Endothelial cell of umbilical vein (primary cell): ENCODE results near the gene PSMC4. TPM values are rescaled to one million over a fixed set of nuclear protein-coding genes. Genes with fewer than 3 reads are reported as not detected.

Experiments used
- BruUV-seq: library from RNA; stranded (reverse); fragments of 400-500 nt; replicated peaks from 2 replicates; lab custom pipeline; 2021; lab: Mats Ljungman, UMichigan
- CTCF ChIA-PET: fragments of 300-600, 350-600 bp; sonication (Branson Sonifier 250); formaldehyde crosslinking; loops from one replicate; lab custom pipeline; 2021; ENCODE audit warnings: antibody characterized with exemption, inconsistent platforms; lab: Charles Lee
- POLR2A ChIA-PET: fragments of 300-600, 350-600 bp; sonication (Branson Sonifier 250); formaldehyde crosslinking; loops from one replicate; lab custom pipeline; 2021; ENCODE audit warnings: antibody characterized with exemption, inconsistent platforms; lab: Charles Lee
- DNase-seq: peaks from one replicate; pipeline ENCODE4 v3.0.0-alpha.2; 2011; ENCODE audit warnings: low read depth, low spot score
- FAIRE-seq: peaks from 2 replicates; lab custom pipeline; 2011; peaks lifted over from hg19 to GRCh38; lab: Jason Lieb, UNC
- H2AFZ ChIP-seq: 2 replicates; pipeline ENCODE4 v1.6.0; 2012; ENCODE audit warnings: low read depth, low read length, control low read depth, inconsistent platforms
- H3K27ac ChIP-seq: 2 replicates; pipeline ENCODE4 v1.5.1; 2011; ENCODE audit warnings: low read depth, mild to moderate bottlenecking, control low read depth, low read length, moderate library complexity; ENCODE audit not compliant: insufficient read depth
- H3K27me3 ChIP-seq, 2 experiments: 2 replicates each; pipeline versions ENCODE4 v1.6.0 to v1.6.1; 2011; ENCODE audit warnings: low read length in 2 of 2, mixed read lengths in 1 of 2; ENCODE audit not compliant: control insufficient read depth in 2 of 2, insufficient read depth in 2 of 2
- H3K36me3 ChIP-seq, 2 experiments: 2 replicates in 1 of 2; 3 replicates in 1 of 2; pipeline ENCODE4 v1.5.1; 2011; ENCODE audit warnings: low read length in 2 of 2, mild to moderate bottlenecking in 1 of 2, moderate library complexity in 1 of 2; ENCODE audit not compliant: control insufficient read depth in 2 of 2, insufficient read depth in 2 of 2; ENCODE audit errors: extremely low read depth in 1 of 2
- H3K4me1 ChIP-seq: 3 replicates; pipeline ENCODE4 v1.5.1; 2011; ENCODE audit warnings: mild to moderate bottlenecking, low read length; ENCODE audit not compliant: control insufficient read depth, insufficient read depth; ENCODE audit errors: extremely low read depth
- H3K4me2 ChIP-seq: 2 replicates; pipeline ENCODE4 v1.6.1; 2011; ENCODE audit warnings: low read length, control low read depth, mixed read lengths; ENCODE audit not compliant: insufficient read depth
- H3K4me3 ChIP-seq, 3 experiments: fragments of 200-600 bp in 1 of 3; sonication (generic), shearing (Covaris generic) in 1 of 3; replicated peaks in 1 of 3; 2 replicates each; pipeline ENCODE4 v1.5.1; 2011 to 2016; ENCODE audit warnings: control low read depth in 3 of 3, low read length in 3 of 3, mild to moderate bottlenecking in 2 of 3, inconsistent platforms in 1 of 3, low read depth in 1 of 3, moderate library complexity in 1 of 3; ENCODE audit not compliant: insufficient read depth in 1 of 3
- H3K79me2 ChIP-seq: 2 replicates; pipeline ENCODE4 v1.6.0; 2012; ENCODE audit warnings: low read length, inconsistent platforms; ENCODE audit not compliant: control insufficient read depth, insufficient read depth
- H3K9ac ChIP-seq: replicated peaks from 2 replicates; pipeline ENCODE3; 2011; ENCODE audit warnings: low read length, control low read depth; ENCODE audit not compliant: insufficient read depth; ENCODE audit errors: extremely low read depth
- H3K9me1 ChIP-seq: replicated peaks from 3 replicates; pipeline ENCODE4 v1.6.0; 2011; ENCODE audit warnings: mild to moderate bottlenecking, low read length; ENCODE audit not compliant: control insufficient read depth, insufficient read depth; ENCODE audit errors: extremely low read depth
- H3K9me3 ChIP-seq: replicated peaks from 2 replicates; pipeline ENCODE4 v1.5.1; 2012; ENCODE audit warnings: low read length, inconsistent platforms; ENCODE audit not compliant: control insufficient read depth, insufficient read depth
- H4K20me1 ChIP-seq: replicated peaks from 2 replicates; pipeline ENCODE3; 2011; ENCODE audit warnings: mild to moderate bottlenecking, low read length; ENCODE audit not compliant: control insufficient read depth, insufficient read depth; ENCODE audit errors: extremely low read depth
- EZH2 ChIP-seq: IDR thresholded peaks from 2 replicates; pipeline ENCODE4 v1.6.1; 2012; ENCODE audit warnings: borderline replicate concordance, low read depth, mild to moderate bottlenecking, moderate library complexity, low read length, inconsistent platforms; ENCODE audit not compliant: severe bottlenecking
- FOS ChIP-seq: IDR thresholded peaks from 2 replicates; pipeline ENCODE4 v1.6.1; 2011; ENCODE audit warnings: mild to moderate bottlenecking, low read length, moderate library complexity, borderline replicate concordance; ENCODE audit not compliant: insufficient read depth
- GATA2 ChIP-seq: IDR thresholded peaks from 2 replicates; pipeline ENCODE4 v1.7.0; 2011; ENCODE audit warnings: low read depth, mild to moderate bottlenecking, moderate library complexity, mixed read lengths, low read length; ENCODE audit not compliant: insufficient read length, insufficient read depth
- JUN ChIP-seq: IDR thresholded peaks from 2 replicates; pipeline ENCODE4 v1.6.1; 2011; ENCODE audit warnings: borderline replicate concordance, low read depth; ENCODE audit not compliant: insufficient read length, insufficient read depth
- MYC ChIP-seq: IDR thresholded peaks from one replicate; pipeline ENCODE4 v1.6.1; 2011; ENCODE audit warnings: mild to moderate bottlenecking, low read depth, low read length
- POLR2A ChIP-seq: IDR thresholded peaks from 2 replicates; pipeline ENCODE4 v1.6.1; 2012; ENCODE audit warnings: low read depth, mild to moderate bottlenecking, control low read depth, low read length
- POLR2AphosphoS5 ChIP-seq: IDR thresholded peaks from 2 replicates; pipeline ENCODE4 v1.6.1; 2012; ENCODE audit warnings: low read depth, mild to moderate bottlenecking, control low read depth, low read length, moderate library complexity; ENCODE audit not compliant: insufficient read depth
- dilution Hi-C: fragments of 300-500 bp; cut with MboI; formaldehyde crosslinking; loops from one replicate; pipeline ENCODE4 v1.15.0; 2019; ENCODE audit warnings: low sequenced_read_pairs; ENCODE audit not compliant: extremely low pct_ligation_motif_present
- intact Hi-C: fragments of 100-400 bp; cut with micrococcal nuclease; formaldehyde crosslinking; loops from one replicate; pipeline ENCODE4 v1.10.0; 2022
- polyA plus RNA-seq, 4 experiments: library from polyadenylated mRNA; depleted of rRNA in 3 of 4; stranded (reverse) in 3 of 4; unstranded in 1 of 4; fragments of >200 nt; gene quantifications; 2 replicates each; pipeline versions ENCODE4 v1.2.1 to v1.2.3, GENCODE V29; 2011 to 2012; ENCODE audit warnings: missing spikeins in 1 of 4
- total RNA-seq: library from RNA; stranded (reverse); gene quantifications from 2 replicates; pipeline ENCODE4 v1.2.3, GENCODE V29; 2021
- TF ChIP-seq, protein P1 (sequence below): IDR thresholded peaks from 2 replicates; pipeline ENCODE4 v1.6.1; 2011; ENCODE audit not compliant: insufficient read depth, insufficient read length
- TF ChIP-seq, protein P2 (sequence below), 2 donors: IDR thresholded peaks; 1 replicate in 1 of 2; 2 replicates in 1 of 2; pipeline ENCODE4 v1.5.1; 2011; ENCODE audit warnings: low read length in 2 of 2, mild to moderate bottlenecking in 2 of 2, moderate library complexity in 2 of 2, control low read depth in 1 of 2, inconsistent platforms in 1 of 2, low read depth in 1 of 2; ENCODE audit not compliant: insufficient read depth in 1 of 2; ENCODE audit errors: extremely low read depth in 1 of 2

The PSMC4 gene
- total and polyA plus RNA-seq, 2 donors (not counting 3 experiments of a cell fraction or from before 2014, with no cell fraction given), result 110 to 114 TPM

DNA sequence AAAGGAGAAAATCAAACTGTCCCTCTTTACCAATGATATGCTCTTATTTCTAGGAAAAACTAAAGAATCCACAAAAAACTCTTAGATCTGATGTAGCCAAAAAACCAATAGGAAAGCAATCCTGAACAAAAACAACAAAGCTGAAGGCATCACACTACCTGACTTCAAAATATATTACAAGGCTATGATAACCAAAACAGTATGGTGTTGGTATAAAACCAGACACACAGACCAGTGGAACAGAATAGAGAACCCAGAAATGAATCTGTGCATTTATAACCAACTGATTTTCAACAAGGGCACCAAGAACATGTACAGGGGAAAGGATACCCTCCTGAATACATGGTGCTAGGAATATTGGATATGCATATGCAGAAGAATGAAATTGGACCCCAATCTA is 16.2 kb downstream of the PSMC4 start:
- DNase-seq (no peak), FAIRE-seq (no peak)
- H3K9me1 ChIP-seq, result no peaks in the 10 kb centered on the region
- H3K27ac ChIP-seq, result no peak overlapping the region
- no peaks in the 10 kb centered on the region for H3K36me3 ChIP-seq
- no peaks in the 10 kb centered on the region for H4K20me1 ChIP-seq
- CTCF ChIA-PET, result no interaction called here
- intact Hi-C loops, result no loop called here
- H3K9ac ChIP-seq, result no peak overlapping the region
- peaks cover 9% of the 10 kb centered on the region for H3K79me2 ChIP-seq
- no peaks in the 10 kb centered on the region for H3K27me3 ChIP-seq
- BruUV-seq, result no TSS peak
- POLR2A ChIA-PET, result no interaction called here
- no peak overlapping the region for H3K4me3 ChIP-seq
- H2AFZ ChIP-seq, result no peak overlapping the region
- dilution Hi-C loops, result no loop called here
- TF ChIP-seq POLR2AphosphoS5 (no peak), POLR2A (no peak), JUN (no peak), FOS (no peak), EZH2 (no peak), MYC (no peak), GATA2 (no peak)
- TF ChIP-seq, protein P1, sequence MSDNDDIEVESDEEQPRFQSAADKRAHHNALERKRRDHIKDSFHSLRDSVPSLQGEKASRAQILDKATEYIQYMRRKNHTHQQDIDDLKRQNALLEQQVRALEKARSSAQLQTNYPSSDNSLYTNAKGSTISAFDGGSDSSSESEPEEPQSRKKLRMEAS, result no peak
- TF ChIP-seq, protein P2, sequence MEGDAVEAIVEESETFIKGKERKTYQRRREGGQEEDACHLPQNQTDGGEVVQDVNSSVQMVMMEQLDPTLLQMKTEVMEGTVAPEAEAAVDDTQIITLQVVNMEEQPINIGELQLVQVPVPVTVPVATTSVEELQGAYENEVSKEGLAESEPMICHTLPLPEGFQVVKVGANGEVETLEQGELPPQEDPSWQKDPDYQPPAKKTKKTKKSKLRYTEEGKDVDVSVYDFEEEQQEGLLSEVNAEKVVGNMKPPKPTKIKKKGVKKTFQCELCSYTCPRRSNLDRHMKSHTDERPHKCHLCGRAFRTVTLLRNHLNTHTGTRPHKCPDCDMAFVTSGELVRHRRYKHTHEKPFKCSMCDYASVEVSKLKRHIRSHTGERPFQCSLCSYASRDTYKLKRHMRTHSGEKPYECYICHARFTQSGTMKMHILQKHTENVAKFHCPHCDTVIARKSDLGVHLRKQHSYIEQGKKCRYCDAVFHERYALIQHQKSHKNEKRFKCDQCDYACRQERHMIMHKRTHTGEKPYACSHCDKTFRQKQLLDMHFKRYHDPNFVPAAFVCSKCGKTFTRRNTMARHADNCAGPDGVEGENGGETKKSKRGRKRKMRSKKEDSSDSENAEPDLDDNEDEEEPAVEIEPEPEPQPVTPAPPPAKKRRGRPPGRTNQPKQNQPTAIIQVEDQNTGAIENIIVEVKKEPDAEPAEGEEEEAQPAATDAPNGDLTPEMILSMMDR (IDR thresholded peaks at IDR 0.05; ENCODE audit: extremely low read depth in 1 of 2, insufficient read depth in 1 of 2, low read depth in 1 of 2, low read length in 2 of 2), result no peak
- peaks cover 4% of the 10 kb centered on the region for H3K9me3 ChIP-seq
- no peaks in the 10 kb centered on the region for H3K4me1 ChIP-seq
- H3K4me2 ChIP-seq, result no peak overlapping the region
